Ammon's horn (tissue), 1 donor: ENCODE data around the gene CUTA.
"Not testable (repeated sequence)": the region's sequence is repeated elsewhere in the genome, so short reads cannot be mapped to it uniquely, and the experiment has no call there.

ENCODE experiments used
- DNase-seq: peaks from one replicate; pipeline ENCODE4 v3.0.0-alpha.2; 2016; ENCODE audit warnings: low spot score

CUTA gene

DNA sequence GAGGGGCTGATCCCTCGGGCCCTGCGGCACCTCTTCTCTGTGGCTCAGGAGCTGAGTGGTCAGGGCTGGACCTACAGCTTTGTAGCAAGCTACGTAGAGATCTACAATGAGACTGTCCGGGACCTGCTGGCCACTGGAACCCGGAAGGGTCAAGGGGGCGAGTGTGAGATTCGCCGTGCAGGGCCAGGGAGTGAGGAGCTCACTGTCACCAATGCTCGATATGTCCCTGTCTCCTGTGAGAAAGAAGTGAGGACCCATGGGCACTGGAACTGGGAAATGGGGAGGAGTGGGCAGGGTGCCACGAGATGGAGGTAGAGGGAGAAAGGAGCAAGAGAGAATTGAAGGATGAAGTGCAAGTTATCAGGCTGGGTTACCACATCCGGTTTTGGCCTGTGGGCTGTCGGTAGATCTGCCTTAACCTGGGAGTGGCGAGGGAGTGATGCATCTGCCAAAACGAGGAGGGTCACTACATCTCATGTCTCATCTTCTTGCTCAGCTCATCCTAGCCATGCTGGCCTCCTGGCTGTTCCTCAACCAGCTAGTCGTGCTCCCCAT, 12.4 kb downstream of the CUTA start:
- no peak for DNase-seq

DNA sequence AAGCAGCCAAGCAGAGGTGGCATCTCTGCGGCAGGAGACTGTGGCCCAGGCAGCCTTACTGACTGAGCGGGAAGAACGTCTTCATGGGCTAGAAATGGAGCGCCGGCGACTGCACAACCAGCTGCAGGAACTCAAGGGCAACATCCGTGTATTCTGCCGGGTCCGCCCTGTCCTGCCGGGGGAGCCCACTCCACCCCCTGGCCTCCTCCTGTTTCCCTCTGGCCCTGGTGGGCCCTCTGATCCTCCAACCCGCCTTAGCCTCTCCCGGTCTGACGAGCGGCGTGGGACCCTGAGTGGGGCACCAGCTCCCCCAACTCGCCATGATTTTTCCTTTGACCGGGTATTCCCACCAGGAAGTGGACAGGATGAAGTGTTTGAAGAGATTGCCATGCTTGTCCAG, 13.0 kb downstream of the CUTA start:
- DNase-seq, result no peak

DNA sequence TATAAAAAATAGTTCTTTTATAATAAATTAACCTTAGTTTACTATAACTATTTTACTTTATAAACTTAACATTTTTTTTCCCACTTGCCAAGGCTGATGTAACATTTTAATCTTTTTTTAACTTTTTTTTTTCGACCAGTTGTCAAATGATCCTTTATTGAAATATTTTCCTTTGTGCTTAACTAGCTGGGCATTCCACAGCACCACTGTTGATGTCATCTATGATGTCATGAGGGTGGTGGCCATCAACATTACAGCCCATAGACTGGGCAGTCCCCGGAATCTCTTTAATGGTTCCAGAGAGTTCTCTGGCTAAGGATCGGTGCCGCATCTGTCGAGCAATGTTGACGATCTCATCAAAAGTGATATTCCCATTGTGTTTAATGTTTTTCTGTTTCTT, 18.0 kb downstream of the CUTA start:
- not testable (repeated sequence) for DNase-seq

DNA sequence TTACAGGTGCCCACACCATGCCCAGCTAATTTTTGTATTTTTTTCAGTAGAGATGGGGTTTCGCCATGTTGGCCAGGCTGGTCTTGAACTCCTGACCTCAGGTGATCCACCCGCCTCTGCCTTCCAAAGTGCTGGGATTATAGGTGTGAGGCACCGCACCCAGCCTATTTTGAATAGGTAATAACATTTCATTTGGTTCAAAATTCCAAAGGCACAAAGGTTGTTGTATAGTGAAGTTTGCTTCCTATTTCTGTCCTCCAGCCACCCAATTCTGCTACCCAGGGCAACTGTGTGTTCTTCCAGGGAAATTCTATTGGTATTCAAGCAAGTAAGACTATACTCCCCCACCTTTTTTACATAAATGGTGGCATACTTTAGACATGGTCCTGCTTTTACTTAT, 19.3 kb downstream of the CUTA start:
- DNase-seq, result not testable (repeated sequence)

DNA sequence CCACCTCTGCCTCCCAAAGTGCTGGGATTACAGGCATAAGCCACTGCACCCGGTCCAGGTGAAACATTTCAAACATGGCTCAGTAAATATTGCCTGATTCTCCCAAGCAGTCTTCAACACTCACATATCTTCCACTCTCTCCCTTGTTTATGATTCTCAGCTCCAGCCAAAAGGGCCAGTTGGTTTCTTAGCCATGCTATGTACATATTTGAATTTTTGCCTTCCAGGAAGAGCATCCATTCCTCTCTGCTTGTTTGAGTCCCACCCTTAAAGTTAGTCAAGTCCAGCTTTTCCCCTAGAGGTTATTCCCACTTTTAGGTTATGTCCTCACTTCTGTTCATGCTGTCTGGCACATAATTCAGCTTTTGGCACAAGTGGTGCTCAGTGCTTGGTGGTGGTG, 20.4 kb downstream of the CUTA start:
- no peak for DNase-seq

- DNase-seq, result no peak
Measured at GRCh38 chr6:33392979-33393378, 24.9 kb downstream of the CUTA start.

DNA sequence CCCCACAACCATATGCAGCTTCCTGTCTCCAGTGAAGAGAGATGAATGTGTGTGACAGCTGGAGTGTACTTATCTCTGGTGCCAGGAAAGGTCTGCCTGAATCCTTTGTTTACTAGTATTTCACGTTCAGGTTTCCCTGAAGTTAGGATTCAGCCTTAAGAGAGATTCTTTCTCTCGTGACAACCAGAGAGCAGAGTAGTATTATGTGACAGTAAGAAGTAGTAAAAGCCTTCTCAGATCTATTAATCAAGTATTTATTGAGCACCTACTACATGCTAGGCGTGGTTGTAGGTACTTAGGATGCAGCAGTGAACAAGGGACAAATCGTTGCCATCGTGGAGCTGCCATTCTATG, 25.3 kb downstream of the CUTA start:
- no peak for DNase-seq

DNA sequence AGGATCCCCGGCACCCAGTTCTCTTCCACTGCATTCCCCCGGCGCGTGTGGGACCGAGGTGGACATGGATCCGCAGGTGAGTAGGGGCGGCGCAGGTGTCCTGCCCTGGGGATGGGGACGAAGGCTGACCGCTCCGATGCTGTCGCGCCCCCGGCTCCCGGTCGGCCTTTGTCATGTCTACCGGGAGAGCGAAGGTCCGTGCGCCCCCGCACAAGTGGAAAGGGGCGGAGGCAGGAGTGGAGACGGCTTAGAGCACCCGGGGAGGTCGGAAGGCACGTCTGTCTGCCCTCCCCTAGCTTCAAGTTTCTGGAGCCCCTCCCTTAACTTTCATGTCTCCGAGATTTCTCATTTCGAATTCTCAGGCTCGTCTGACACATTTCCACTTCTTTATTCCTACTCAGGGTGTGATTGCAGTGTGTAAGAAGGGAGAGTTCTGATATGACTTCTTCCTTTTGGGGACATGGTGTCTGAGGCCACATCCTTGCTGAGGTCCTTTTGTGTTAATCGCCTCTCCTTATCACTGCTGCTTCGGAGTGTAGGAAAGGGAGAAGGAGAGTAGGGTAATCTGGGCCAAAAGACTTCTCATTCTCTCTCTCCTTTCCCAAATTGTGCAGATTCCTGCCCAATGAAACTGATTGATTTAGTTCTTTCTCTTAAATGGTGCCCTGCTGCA, 25.8 kb downstream of the CUTA start:
- no peak for DNase-seq

- DNase-seq, result peak; percentile 100
Measured at GRCh38 chr6:33391278-33391921, 26.5 kb downstream of the CUTA start, which contains the start of gene KIFC1. KIFC1 (plus strand) TSS chr6:33391823; CDS start chr6:33391986, 163 bp downstream.

- DNase-seq, result no peak
Measured at GRCh38 chr6:33390767-33391277, 27.1 kb downstream of the CUTA start.

DNA sequence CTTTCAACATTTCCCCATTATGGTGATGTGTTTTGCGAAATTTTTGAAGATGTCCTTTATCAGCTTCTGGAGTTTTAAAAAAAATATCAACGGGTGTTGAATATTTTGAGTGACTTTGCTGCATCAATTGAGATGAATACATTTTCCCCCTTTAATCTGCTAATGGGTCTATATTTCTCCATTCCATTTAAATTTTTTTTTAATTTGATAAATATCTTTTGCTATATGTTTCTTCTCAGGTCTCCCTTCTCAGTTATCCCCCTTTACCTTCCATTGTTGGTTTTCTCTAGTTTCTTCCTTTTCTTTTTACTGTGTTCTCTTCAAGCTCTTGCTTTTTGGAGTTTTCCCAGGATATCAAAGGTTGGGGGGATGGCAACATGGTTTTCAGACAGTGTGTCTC, 27.7 kb downstream of the CUTA start:
- no peak for DNase-seq

- DNase-seq, result no peak
Measured at GRCh38 chr6:33384581-33385020, 33.3 kb downstream of the CUTA start.

DNA sequence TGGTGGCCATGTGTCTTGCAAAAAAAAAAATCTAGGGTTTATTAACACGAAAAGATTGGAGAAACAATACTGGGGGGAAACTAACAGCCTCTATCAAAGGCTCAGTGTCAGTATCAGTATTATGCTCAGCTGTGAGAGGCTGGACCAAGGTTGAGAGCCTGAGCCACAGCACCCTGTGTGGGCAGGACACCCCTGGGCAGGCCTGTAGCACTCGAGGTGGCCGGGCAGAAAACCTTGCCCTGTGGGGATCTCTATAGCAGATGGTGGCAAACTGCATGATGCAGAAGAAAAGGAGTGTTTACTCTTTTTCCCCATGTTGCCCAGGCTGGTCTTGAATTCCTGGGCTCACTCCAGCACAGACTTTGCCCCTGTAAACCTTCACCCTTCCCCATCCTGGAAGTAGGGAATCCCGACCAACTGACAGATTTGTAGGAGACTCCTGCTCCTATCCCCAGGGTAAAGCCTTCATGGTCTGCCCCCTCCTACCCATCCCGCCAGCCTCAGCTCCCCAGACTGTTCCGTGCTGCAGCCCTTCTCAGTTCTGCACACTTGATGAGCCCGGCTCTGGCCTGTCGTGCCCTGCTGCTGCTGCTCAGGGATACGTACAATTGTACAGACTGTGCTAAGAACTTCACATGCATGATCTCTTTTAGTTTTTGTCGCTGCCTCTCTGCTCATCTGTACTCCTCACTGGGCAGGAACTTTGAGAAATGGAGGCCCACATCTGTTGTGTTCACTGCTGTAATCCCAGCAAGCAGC, 34.3 kb downstream of the CUTA start:
- DNase-seq, result no peak

- no peak for DNase-seq
Measured at GRCh38 chr6:33380272-33380981, 37.5 kb downstream of the CUTA start.

GRCh38 chr6:33379184-33379583, 38.7 kb downstream of the CUTA start:
- not testable (repeated sequence) for DNase-seq

- no peak for DNase-seq
Measured at GRCh38 chr6:33377171-33377570, 40.7 kb downstream of the CUTA start.

DNA sequence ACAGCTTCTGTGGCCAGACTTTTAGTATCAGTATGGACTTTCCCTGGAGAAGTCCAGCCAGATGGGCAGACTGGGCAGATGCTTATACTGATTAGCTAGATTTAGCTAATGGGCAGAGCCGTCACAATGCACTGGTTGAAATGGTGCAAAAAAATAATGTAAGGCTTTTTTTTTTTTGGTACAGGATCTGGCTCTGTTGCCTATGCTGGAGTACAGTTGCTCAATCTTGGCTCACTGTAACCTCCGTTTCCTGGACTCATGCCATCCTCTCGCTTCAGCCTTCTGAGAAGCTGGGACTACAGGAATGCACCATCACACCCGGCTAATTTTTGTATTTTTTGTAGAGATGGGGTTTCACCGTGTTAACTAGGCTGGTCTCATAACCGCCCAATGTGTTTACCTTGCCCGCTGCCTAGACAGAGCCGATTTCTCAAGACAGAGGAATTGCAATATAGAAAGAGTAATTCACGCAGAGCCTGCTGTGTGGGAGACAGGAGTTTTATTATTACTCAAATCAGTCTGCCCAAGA, 42.7 kb downstream of the CUTA start:
- peak; percentile 64 for DNase-seq

DNA sequence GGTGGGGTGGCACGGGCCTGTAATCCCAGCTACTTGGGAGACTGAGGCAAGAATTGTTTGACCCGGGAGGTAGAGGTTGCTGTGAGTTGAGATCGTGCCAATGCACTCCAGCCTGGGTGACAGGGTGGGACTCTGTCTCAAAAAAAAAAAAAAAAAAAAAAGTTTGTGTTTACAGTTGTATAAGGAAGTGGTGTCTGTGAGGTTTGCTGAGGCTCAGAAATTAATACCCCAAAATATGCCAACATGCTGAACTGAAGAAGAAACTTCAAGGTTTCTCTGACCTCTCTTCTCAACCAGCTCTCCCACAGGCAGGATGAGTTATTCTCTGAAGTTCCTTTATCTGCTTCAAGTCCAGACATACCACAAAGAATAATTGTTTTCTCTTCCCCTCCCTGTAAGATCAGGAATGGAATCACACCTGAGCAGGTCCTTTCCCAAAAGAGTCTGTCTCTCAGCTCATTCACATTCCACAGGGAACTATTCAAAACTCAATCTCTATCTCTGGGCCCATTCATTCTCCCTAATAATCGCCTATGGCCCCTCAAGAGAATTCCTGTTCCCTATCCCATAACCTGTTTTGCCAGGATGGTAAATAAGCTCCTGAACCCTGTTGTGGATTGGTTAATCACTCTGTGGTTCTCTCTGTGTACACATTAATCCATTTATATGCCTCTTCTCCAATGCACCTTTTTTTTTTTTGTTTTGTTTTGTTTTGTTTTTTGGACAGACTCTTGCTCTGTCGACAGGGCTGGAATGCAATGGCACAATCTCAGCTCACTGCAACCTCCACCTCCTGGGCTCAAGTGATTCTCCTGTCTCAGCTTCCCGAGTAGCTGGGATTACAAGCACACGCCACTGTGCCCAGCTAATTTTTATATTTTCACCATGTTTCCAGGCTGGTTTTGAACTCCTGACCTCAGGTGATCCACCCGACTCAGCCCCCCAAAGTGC, 43.7 kb downstream of the CUTA start:
- DNase-seq, result no peak

GRCh38 chr6:33372526-33373123, 45.3 kb downstream of the CUTA start:
- DNase-seq, result no peak

DNA sequence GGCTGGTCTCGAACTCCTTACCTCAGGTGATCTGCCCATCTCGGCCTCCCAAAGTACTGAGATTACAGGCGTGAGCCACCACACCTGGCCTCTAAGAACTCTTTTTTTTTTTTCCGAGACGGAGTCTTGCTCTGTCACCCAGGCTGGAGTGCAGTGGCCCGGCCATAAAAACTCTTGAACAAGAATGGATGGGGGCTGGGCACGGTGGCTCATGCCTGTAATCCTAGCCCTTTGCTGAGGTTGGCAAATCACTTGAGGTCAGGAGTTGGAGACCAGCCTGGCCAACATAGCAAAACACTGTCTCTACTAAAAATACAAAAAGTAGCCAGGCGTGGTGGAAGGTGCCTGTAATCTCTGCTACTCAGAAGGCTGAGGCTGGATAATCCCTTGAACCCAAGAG, 46.0 kb downstream of the CUTA start:
- DNase-seq, result not testable (repeated sequence)
